B cell (primary cell): ENCODE measurements around the gene PALLD. TPM values are rescaled to one million over a fixed set of nuclear protein-coding genes. Genes with fewer than 3 reads are reported as not detected.

ENCODE experiments used
- ATAC-seq: fragments of 200-7000 bp; cut with Tn5 transposase; one replicate; pipeline ENCODE4 v1.10.0; 2021; ENCODE audit warnings: low read depth, mild to moderate bottlenecking, moderate number of reproducible peaks, moderate library complexity
- CTCF ChIA-PET: fragments of 350-600 bp; sonication (Branson Sonifier 250); formaldehyde crosslinking; loops from one replicate; lab custom pipeline; 2021; ENCODE audit warnings: antibody characterized with exemption, inconsistent platforms; lab: Charles Lee
- POLR2A ChIA-PET: fragments of 350-600 bp; sonication (Branson Sonifier 250); formaldehyde crosslinking; loops from one replicate; lab custom pipeline; 2021; ENCODE audit warnings: antibody characterized with exemption; lab: Charles Lee
- DNase-seq: peaks from one replicate; pipeline ENCODE4 v3.0.0; 2013
- H2AFZ ChIP-seq: 2 replicates; pipeline ENCODE4 v1.6.1; 2012; ENCODE audit warnings: mild to moderate bottlenecking, low read depth, low read length; ENCODE audit not compliant: insufficient read depth, poor library complexity, severe bottlenecking
- H3K27ac ChIP-seq, 2 donors: 1 replicate in 1 of 2; 2 replicates in 1 of 2; pipeline ENCODE4 v1.5.1; 2012 to 2013; ENCODE audit warnings: low read length in 2 of 2, mild to moderate bottlenecking in 2 of 2, moderate library complexity in 1 of 2
- H3K27me3 ChIP-seq, 4 experiments: fragments of 200-600 bp in 1 of 4; sonication (generic) in 1 of 4; replicated peaks in 1 of 4; 1 replicate in 2 of 4; 2 replicates in 2 of 4; pipeline versions ENCODE4 v1.6.1 to v1.7.0; 2013 to 2016; ENCODE audit warnings: low read length in 3 of 4, mild to moderate bottlenecking in 2 of 4, mixed read lengths in 1 of 4, moderate library complexity in 1 of 4; ENCODE audit not compliant: insufficient read depth in 4 of 4, control insufficient read depth in 3 of 4; ENCODE audit errors: control extremely low read depth in 1 of 4
- H3K36me3 ChIP-seq, 2 experiments: replicated peaks in 1 of 2; 1 replicate in 1 of 2; 2 replicates in 1 of 2; pipeline versions ENCODE4 v1.6.1 to v1.7.1; 2013; ENCODE audit warnings: low read length in 1 of 2; ENCODE audit not compliant: insufficient read depth in 2 of 2, control insufficient read depth in 1 of 2; ENCODE audit errors: control extremely low read depth in 1 of 2, extremely low read depth in 1 of 2
- H3K4me1 ChIP-seq, 2 donors: fragments of 200-600 bp in 1 of 2; sonication (generic) in 1 of 2; 1 replicate in 1 of 2; 2 replicates in 1 of 2; pipeline versions ENCODE4 v1.5.1 to v1.6.1; 2013 to 2017; ENCODE audit warnings: low read length in 2 of 2; ENCODE audit not compliant: control insufficient read depth in 2 of 2, insufficient read depth in 2 of 2
- H3K4me2 ChIP-seq: replicated peaks from 2 replicates; pipeline ENCODE3; 2012; ENCODE audit warnings: mild to moderate bottlenecking, low read depth, low read length; ENCODE audit not compliant: poor library complexity, severe bottlenecking
- H3K4me3 ChIP-seq, 5 experiments: fragments of 200-600 bp in 1 of 5; sonication (generic) in 1 of 5; 1 replicate in 3 of 5; 2 replicates in 2 of 5; pipeline versions ENCODE4 v1.5.1 to v1.7.0; 2011 to 2016; ENCODE audit warnings: low read length in 4 of 5, mild to moderate bottlenecking in 4 of 5, low read depth in 2 of 5, control low read depth in 1 of 5, moderate library complexity in 1 of 5; ENCODE audit not compliant: insufficient read depth in 1 of 5; ENCODE audit errors: control extremely low read depth in 1 of 5, extremely low read depth in 1 of 5
- H3K79me2 ChIP-seq: fragments of 200-600 bp; sonication (generic); one replicate; pipeline ENCODE4 v1.6.0; 2016; ENCODE audit warnings: low read length; ENCODE audit not compliant: control insufficient read depth, insufficient read depth
- H3K9ac ChIP-seq: fragments of 200-600 bp; sonication (generic); 2 replicates; pipeline ENCODE4 v1.6.1; 2017; ENCODE audit warnings: mild to moderate bottlenecking, low read length, moderate library complexity
- H3K9me3 ChIP-seq, 3 donors: one replicate each; pipeline versions ENCODE4 v1.6.1 to v1.7.1; 2013; ENCODE audit warnings: low read length in 2 of 3; ENCODE audit not compliant: control insufficient read depth in 2 of 3, insufficient read depth in 1 of 3; ENCODE audit errors: control extremely low read depth in 1 of 3
- H4K20me1 ChIP-seq: 2 replicates; pipeline ENCODE4 v1.6.0; 2012; ENCODE audit warnings: mild to moderate bottlenecking, low read length; ENCODE audit not compliant: insufficient read depth, control insufficient read depth, poor library complexity, severe bottlenecking
- H3K27ac Mint-ChIP-seq: one replicate; pipeline ENCODE4 v1.8.0; 2021; ENCODE audit warnings: mixed read lengths
- H3K27me3 Mint-ChIP-seq: one replicate; pipeline ENCODE4 v1.8.0; 2021; ENCODE audit warnings: mixed read lengths
- H3K4me1 Mint-ChIP-seq: one replicate; pipeline ENCODE4 v1.8.0; 2021; ENCODE audit warnings: mixed read lengths
- H3K4me3 Mint-ChIP-seq: one replicate; pipeline ENCODE4 v1.8.0; 2021; ENCODE audit warnings: mixed read lengths
- H3K9me3 Mint-ChIP-seq: one replicate; pipeline ENCODE4 v1.8.0; 2022; ENCODE audit warnings: mixed read lengths; ENCODE audit not compliant: insufficient read depth
- CTCF ChIP-seq: fragments of 200-600 bp; IDR thresholded peaks from one replicate; pipeline ENCODE4 v1.8.0; 2022; ENCODE audit warnings: antibody characterized with exemption, mild to moderate bottlenecking
- EZH2 ChIP-seq: IDR thresholded peaks from 2 replicates; pipeline ENCODE4 v1.6.1; 2012; ENCODE audit warnings: borderline replicate concordance, low read depth, mild to moderate bottlenecking, moderate library complexity, low read length; ENCODE audit not compliant: insufficient read depth, poor library complexity, severe bottlenecking
- WGBS: methylation state at CpG from one replicate; pipeline ENCODE4 v1.1.5; 2013; ENCODE audit warnings: missing lambda C conversion rate; ENCODE audit not compliant: insufficient coverage; 5-methylcytosine and 5-hydroxymethylcytosine counted together
- intact Hi-C: fragments of 100-400 bp; cut with micrococcal nuclease; formaldehyde crosslinking; loops from one replicate; pipeline ENCODE4 v1.10.0; 2022
- polyA plus RNA-seq: library from polyadenylated mRNA; depleted of rRNA; stranded (reverse); fragments of >200 nt; gene quantifications from 2 replicates; pipeline ENCODE4 v1.2.3, GENCODE V29; 2012
- total RNA-seq, 2 donors: library from RNA; stranded (reverse); fragments of 120-200 nt in 1 of 2; gene quantifications; 1 replicate in 1 of 2; 2 replicates in 1 of 2; pipeline versions ENCODE4 v1.2.3 to v1.2.4, GENCODE V29; 2013 to 2022

The PALLD gene
- total and polyA plus RNA-seq, 2 donors (not counting 1 experiment from before 2014, with no cell fraction given), result 0.63 to 0.71 TPM

GRCh38 chr4:168587411-168588125 is 90.7 kb downstream of the PALLD start:
- Mint-ChIP-seq H3K4me1 (no peaks in the 10 kb centered on the region), H3K4me3 (no peak overlapping the region), H3K9me3 (no peaks in the 10 kb centered on the region), H3K27ac (no peak overlapping the region), H3K27me3 (peaks cover 11% of the 10 kb centered on the region)
- no peak overlapping the region for H3K9ac ChIP-seq
- H3K36me3 ChIP-seq, result no peaks in the 10 kb centered on the region
- H3K4me1 ChIP-seq, result no peaks in the 10 kb centered on the region
- intact Hi-C loops, result no loop called here
- H3K27me3 ChIP-seq, result no peaks in the 10 kb centered on the region
- H3K4me2 ChIP-seq, result no peak overlapping the region
- H2AFZ ChIP-seq, result no peak overlapping the region
- H3K9me3 ChIP-seq, result no peaks in the 10 kb centered on the region
- H3K27ac ChIP-seq, result no peak overlapping the region
- no peak overlapping the region for H3K4me3 ChIP-seq
- no peaks in the 10 kb centered on the region for H3K79me2 ChIP-seq
- TF ChIP-seq CTCF, result no peak
- TF ChIP-seq EZH2, result no peak
- ChIA-PET POLR2A (no interaction called here), CTCF (interaction anchor here (0.8 kb wide), 1 partner anchor 9 kb away, joined by 3 read pairs; no protein-coding TSS in a partner anchor)
- no peaks in the 10 kb centered on the region for H4K20me1 ChIP-seq
- WGBS, result 88% methylated on average over 7 of the region's 11 CpGs
- DNase-seq (no peak), ATAC-seq (no peak)

- no peaks in the 10 kb centered on the region for H3K36me3 ChIP-seq
- no peak overlapping the region for H2AFZ ChIP-seq
- H3K4me3 ChIP-seq, result no peak overlapping the region
- H3K27ac ChIP-seq, result no peak overlapping the region
- Mint-ChIP-seq H3K4me1 (no peaks in the 10 kb centered on the region), H3K4me3 (no peak overlapping the region), H3K27ac (no peak overlapping the region), H3K9me3 (no peaks in the 10 kb centered on the region), H3K27me3 (peaks cover 7% of the 10 kb centered on the region)
- no peaks in the 10 kb centered on the region for H3K9me3 ChIP-seq
- ATAC-seq, result no peak
- no peak for DNase-seq
- TF ChIP-seq EZH2 (no peak), CTCF (no peak)
- no peaks in the 10 kb centered on the region for H4K20me1 ChIP-seq
- no peak overlapping the region for H3K9ac ChIP-seq
- POLR2A ChIA-PET, result no interaction called here
- H3K4me2 ChIP-seq, result no peak overlapping the region
- CTCF ChIA-PET, result no interaction called here
- intact Hi-C loops, result no loop called here
- H3K4me1 ChIP-seq, result no peaks in the 10 kb centered on the region
- no peaks in the 10 kb centered on the region for H3K79me2 ChIP-seq
- 90% methylated on average over 4 of the region's 8 CpGs for WGBS
- H3K27me3 ChIP-seq, result no peaks in the 10 kb centered on the region
These were observed 92.2 kb downstream of the PALLD start for GRCh38 chr4:168588916-168589531.
